ENCODE measurements around the gene MACROD2.
"Not testable (repeated sequence)": the region's sequence is repeated elsewhere in the genome, so short reads cannot be mapped to it uniquely, and the experiment has no call there.

Gene MACROD2

GRCh38 chr20:14449323-14449722 lies 454.0 kb downstream of the MACROD2 start:
- no peak for TF ChIP-seq CTCF (conservative IDR thresholded peaks at IDR 0.05; ENCODE audit: low read length)
- no peak for DNase-seq (ENCODE audit: low read depth)

DNA sequence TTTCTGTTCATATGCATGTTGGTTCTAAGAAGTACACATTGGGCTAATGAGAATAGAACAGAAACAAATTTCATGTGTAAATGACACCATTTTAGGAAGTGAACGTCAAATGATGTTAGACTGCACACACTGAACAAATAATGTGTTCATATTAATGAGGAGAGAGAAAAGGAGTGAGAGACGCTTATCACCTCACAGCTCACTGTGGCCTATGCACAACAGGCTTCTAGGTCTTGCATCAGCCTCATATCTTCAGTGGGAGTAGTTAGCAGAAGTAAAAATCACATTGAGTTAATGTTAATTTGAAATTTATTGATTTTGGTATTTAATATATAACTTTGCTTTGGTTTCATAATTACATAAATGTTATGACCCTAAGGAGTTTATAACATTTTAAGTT lies 454.9 kb downstream of the MACROD2 start:
- DNase-seq (ENCODE audit: low read depth): no peak
- TF ChIP-seq CTCF (conservative IDR thresholded peaks at IDR 0.05; ENCODE audit: low read length): no peak
- H3K4me3 ChIP-seq (ENCODE audit: low read length): no peak overlapping the region

More at GRCh38 chr20:14449323-14449722, 454.0 kb downstream of the MACROD2 start:
- H3K4me3 ChIP-seq (ENCODE audit: low read length): no peak overlapping the region

GRCh38 chr20:14451458-14451857 lies 456.1 kb downstream of the MACROD2 start:
- no peak for DNase-seq (ENCODE audit: low read depth)
- TF ChIP-seq CTCF (conservative IDR thresholded peaks at IDR 0.05; ENCODE audit: low read length): no peak
- H3K4me3 ChIP-seq (ENCODE audit: low read length): no peak overlapping the region

GRCh38 chr20:14453259-14453658 lies 457.9 kb downstream of the MACROD2 start:
- DNase-seq (ENCODE audit: low read depth): no peak
- no peak overlapping the region for H3K4me3 ChIP-seq (ENCODE audit: low read length)
- no peak for TF ChIP-seq CTCF (conservative IDR thresholded peaks at IDR 0.05; ENCODE audit: low read length)

DNA sequence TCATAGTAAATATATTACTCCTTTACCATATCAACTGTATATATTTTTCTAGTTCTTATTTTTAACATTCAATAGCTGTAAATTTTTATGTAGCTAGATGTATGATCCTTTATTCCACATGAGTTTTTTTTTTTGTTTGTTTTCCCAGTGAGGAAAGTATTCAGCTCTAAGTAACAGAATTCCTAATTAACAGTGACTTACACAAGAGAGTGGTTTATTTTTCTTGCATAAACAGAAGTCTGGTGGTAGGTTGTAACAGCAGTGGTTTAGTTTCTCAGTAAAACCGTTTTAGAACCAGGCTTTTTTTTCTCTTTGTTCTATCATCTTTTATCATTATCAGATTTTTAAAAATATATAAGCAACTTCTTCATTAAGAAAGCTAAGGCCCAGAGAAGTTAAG lies 459.0 kb downstream of the MACROD2 start:
- H3K4me3 ChIP-seq (ENCODE audit: low read length): no peak overlapping the region
- no peak for DNase-seq (ENCODE audit: low read depth)
- no peak for TF ChIP-seq CTCF (conservative IDR thresholded peaks at IDR 0.05; ENCODE audit: low read length)

- DNase-seq (ENCODE audit: low read depth); H3K4me3 ChIP-seq (ENCODE audit: low read length): not testable (repeated sequence)
These were observed 471.9 kb downstream of the MACROD2 start for GRCh38 chr20:14467104-14467827.

DNA sequence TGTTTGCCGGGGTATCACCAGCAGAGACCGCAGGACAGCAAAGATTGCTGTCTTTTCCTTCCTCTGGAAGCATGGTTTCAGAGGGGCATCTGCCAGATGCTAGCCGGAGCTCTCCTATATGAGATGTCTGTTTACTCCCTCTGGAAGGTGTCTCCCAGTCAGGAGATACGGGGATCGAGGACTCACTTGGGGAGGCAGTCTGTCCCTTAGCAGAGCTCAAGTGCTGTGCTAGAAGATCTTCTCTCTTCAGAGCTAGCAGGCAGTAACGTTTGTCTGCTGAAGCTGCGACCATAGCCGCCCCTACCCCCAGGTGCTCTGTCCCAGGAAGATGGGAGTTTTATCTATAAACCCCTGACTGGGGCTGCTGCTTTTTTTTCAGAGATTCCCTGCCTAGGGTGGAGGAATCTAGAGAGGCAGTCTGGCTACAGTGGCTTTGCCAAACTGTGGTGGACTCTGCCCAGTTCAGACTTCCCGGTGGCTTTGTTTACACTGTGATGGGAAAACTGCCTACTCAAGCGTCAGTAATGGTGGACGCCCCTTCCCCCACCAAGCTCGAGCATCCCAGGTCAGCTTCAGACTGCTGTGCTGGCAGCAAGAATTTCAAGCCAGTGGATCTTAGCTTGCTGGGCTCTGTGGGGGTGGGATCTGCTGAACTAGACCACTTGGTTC lies 475.0 kb downstream of the MACROD2 start:
- H3K4me3 ChIP-seq (ENCODE audit: low read length): no peak overlapping the region
- TF ChIP-seq CTCF (conservative IDR thresholded peaks at IDR 0.05; ENCODE audit: low read length): no peak
- no peak for DNase-seq (ENCODE audit: low read depth)
